Activated CD4-positive, alpha-beta memory T cell treated with anti-CD3 and anti-CD28 coated beads for 36 hours (primary cell): Measurements from ENCODE around the gene ISLR2. TPM values are rescaled to one million over a fixed set of nuclear protein-coding genes. Genes with fewer than 3 reads are reported as not detected.

Source experiments
- CTCF ChIA-PET: fragments of 350-600 bp; sonication (Branson Sonifier 250); formaldehyde crosslinking; loops from one replicate; lab custom pipeline; 2021; ENCODE audit warnings: antibody characterized with exemption, inconsistent platforms; lab: Charles Lee
- POLR2A ChIA-PET: fragments of 350-600 bp; sonication (Branson Sonifier 250); formaldehyde crosslinking; loops from one replicate; lab custom pipeline; 2021; ENCODE audit warnings: antibody characterized with exemption; lab: Charles Lee
- DNase-seq: peaks from one replicate; pipeline ENCODE4 v3.0.0-alpha.2; 2020
- H3K27ac Mint-ChIP-seq: one replicate; pipeline ENCODE4 v1.8.0; 2021; ENCODE audit warnings: mixed read lengths
- H3K27me3 Mint-ChIP-seq: one replicate; pipeline ENCODE4 v1.8.0; 2021; ENCODE audit warnings: mixed read lengths
- H3K36me3 Mint-ChIP-seq: one replicate; pipeline ENCODE4 v1.8.0; 2021; ENCODE audit warnings: mixed read lengths
- H3K4me1 Mint-ChIP-seq: one replicate; pipeline ENCODE4 v1.8.0; 2021; ENCODE audit warnings: low read depth, mixed read lengths
- H3K4me3 Mint-ChIP-seq: one replicate; pipeline ENCODE4 v1.8.0; 2021; ENCODE audit warnings: mild to moderate bottlenecking, mixed read lengths
- H3K9me3 Mint-ChIP-seq: one replicate; pipeline ENCODE4 v1.8.0; 2021; ENCODE audit warnings: mixed read lengths
- intact Hi-C: fragments of 100-400 bp; cut with micrococcal nuclease; formaldehyde crosslinking; loops from one replicate; pipeline ENCODE4 v1.15.1; 2023
- total RNA-seq, 2 experiments: library from RNA; stranded (reverse); gene quantifications; one replicate each; pipeline ENCODE4 v1.2.3, GENCODE V29; 2021

Gene ISLR2
- total RNA-seq, 2 experiments from 2014 or later: not detected

- no peak for DNase-seq
- ChIA-PET CTCF (interaction anchor here (3.2 kb wide), 1 partner anchor 191 kb away, joined by 32 read pairs; no protein-coding TSS in a partner anchor), POLR2A (no interaction called here)
- Mint-ChIP-seq H3K9me3 (no peaks in the 10 kb centered on the region), H3K4me3 (no peak overlapping the region), H3K4me1 (peaks cover 29% of the 10 kb centered on the region), H3K27me3 (peaks cover 79% of the 10 kb centered on the region), H3K27ac (no peak overlapping the region), H3K36me3 (no peaks in the 10 kb centered on the region)
- intact Hi-C loops: no loop called here
Observed at GRCh38 chr15:74130849-74131627, 652 bp downstream of the ISLR2 start.

GRCh38 chr15:74131628-74132413, 1.4 kb downstream of the ISLR2 start:
- no peak overlapping the region for H3K27ac Mint-ChIP-seq
- ChIA-PET POLR2A (no interaction called here), CTCF (no interaction called here)
- H3K4me1 Mint-ChIP-seq: peaks cover 35% of the 10 kb centered on the region
- H3K36me3 Mint-ChIP-seq: no peaks in the 10 kb centered on the region
- no peak for DNase-seq
- intact Hi-C loops: no loop called here
- H3K27me3 Mint-ChIP-seq: peaks cover 84% of the 10 kb centered on the region
- H3K9me3 Mint-ChIP-seq: no peaks in the 10 kb centered on the region
- H3K4me3 Mint-ChIP-seq: no peak overlapping the region

GRCh38 chr15:74132681-74133651, 2.6 kb downstream of the ISLR2 start:
- peak; percentile 31 for DNase-seq
- Mint-ChIP-seq H3K4me3 (no peak overlapping the region), H3K27ac (no peak overlapping the region), H3K36me3 (no peaks in the 10 kb centered on the region), H3K4me1 (peaks cover 39% of the 10 kb centered on the region), H3K9me3 (no peaks in the 10 kb centered on the region), H3K27me3 (peaks cover 85% of the 10 kb centered on the region)
- intact Hi-C loops: no loop called here
- POLR2A ChIA-PET: no interaction called here
- CTCF ChIA-PET: interaction anchor here (1.0 to 1.8 kb wide), 2 partner anchors 175 to 189 kb away, joined by 3 to 5 read pairs; no protein-coding TSS in a partner anchor

GRCh38 chr15:74133694-74134386, 3.5 kb downstream of the ISLR2 start:
- peaks cover 34% of the 10 kb centered on the region for H3K4me1 Mint-ChIP-seq
- intact Hi-C loops: no loop called here
- no peak overlapping the region for H3K27ac Mint-ChIP-seq
- no peaks in the 10 kb centered on the region for H3K9me3 Mint-ChIP-seq
- H3K36me3 Mint-ChIP-seq: no peaks in the 10 kb centered on the region
- CTCF ChIA-PET: interaction anchor here (0.7 to 1.8 kb wide), 5 partner anchors 135 to 188 kb away, joined by 3 to 5 read pairs (median 4); no protein-coding TSS in a partner anchor
- no peak overlapping the region for H3K4me3 Mint-ChIP-seq
- POLR2A ChIA-PET: no interaction called here
- DNase-seq: no peak
- peaks cover 86% of the 10 kb centered on the region for H3K27me3 Mint-ChIP-seq

- H3K36me3 Mint-ChIP-seq: no peaks in the 10 kb centered on the region
- POLR2A ChIA-PET: no interaction called here
- H3K27ac Mint-ChIP-seq: no peak overlapping the region
- peaks cover 27% of the 10 kb centered on the region for H3K4me1 Mint-ChIP-seq
- H3K4me3 Mint-ChIP-seq: no peak overlapping the region
- CTCF ChIA-PET: interaction anchor here (0.7 to 1.8 kb wide), 4 partner anchors 135 to 954 kb away, joined by 3 to 5 read pairs (median 4); no protein-coding TSS in a partner anchor
- H3K27me3 Mint-ChIP-seq: peaks cover 85% of the 10 kb centered on the region
- no peaks in the 10 kb centered on the region for H3K9me3 Mint-ChIP-seq
- peak; percentile 54 for DNase-seq
- intact Hi-C loops: no loop called here
Observed at GRCh38 chr15:74134387-74135027, 4.1 kb downstream of the ISLR2 start.

GRCh38 chr15:74135041-74135565, 4.7 kb downstream of the ISLR2 start:
- no peak for DNase-seq
- no peaks in the 10 kb centered on the region for H3K36me3 Mint-ChIP-seq
- H3K9me3 Mint-ChIP-seq: no peaks in the 10 kb centered on the region
- H3K27me3 Mint-ChIP-seq: peaks cover 82% of the 10 kb centered on the region
- peak overlapping the region; percentile 9 for H3K4me3 Mint-ChIP-seq
- no peak overlapping the region for H3K27ac Mint-ChIP-seq
- CTCF ChIA-PET: interaction anchor here (0.7 to 1.8 kb wide), 5 partner anchors 136 to 954 kb away, joined by 3 to 5 read pairs (median 3); no protein-coding TSS in a partner anchor
- H3K4me1 Mint-ChIP-seq: peaks cover 24% of the 10 kb centered on the region
- POLR2A ChIA-PET: no interaction called here
- intact Hi-C loops: no loop called here

GRCh38 chr15:74136540-74136813, 6.1 kb downstream of the ISLR2 start:
- DNase-seq: no peak
- Mint-ChIP-seq H3K9me3 (no peaks in the 10 kb centered on the region), H3K27me3 (peaks cover 78% of the 10 kb centered on the region), H3K36me3 (no peaks in the 10 kb centered on the region), H3K4me1 (peaks cover 21% of the 10 kb centered on the region), H3K4me3 (peak overlapping the region; percentile 38), H3K27ac (no peak overlapping the region)
- ChIA-PET CTCF (no interaction called here), POLR2A (no interaction called here)
- intact Hi-C loops: no loop called here

- CTCF ChIA-PET: no interaction called here
- H3K36me3 Mint-ChIP-seq: no peaks in the 10 kb centered on the region
Observed at GRCh38 chr15:74136814-74137536, 6.6 kb downstream of the ISLR2 start.

GRCh38 chr15:74137537-74137894, 7.1 kb downstream of the ISLR2 start:
- peaks cover 70% of the 10 kb centered on the region for H3K27me3 Mint-ChIP-seq
- no peak overlapping the region for H3K4me3 Mint-ChIP-seq
- ChIA-PET POLR2A (no interaction called here), CTCF (no interaction called here)
- H3K4me1 Mint-ChIP-seq: peaks cover 21% of the 10 kb centered on the region
- H3K36me3 Mint-ChIP-seq: no peaks in the 10 kb centered on the region
- H3K9me3 Mint-ChIP-seq: no peaks in the 10 kb centered on the region
- DNase-seq: no peak
- H3K27ac Mint-ChIP-seq: no peak overlapping the region
- intact Hi-C loops: no loop called here

More at GRCh38 chr15:74136814-74137536, 6.6 kb downstream of the ISLR2 start:
- Mint-ChIP-seq H3K27ac (no peak overlapping the region), H3K4me1 (peaks cover 21% of the 10 kb centered on the region), H3K9me3 (no peaks in the 10 kb centered on the region), H3K4me3 (peak overlapping the region; percentile 38), H3K27me3 (peaks cover 73% of the 10 kb centered on the region)
- no peak for DNase-seq
- POLR2A ChIA-PET: no interaction called here
- intact Hi-C loops: no loop called here

GRCh38 chr15:74138642-74139041, 8.3 kb downstream of the ISLR2 start:
- CTCF ChIA-PET: interaction anchor here (1.7 kb wide), 1 partner anchor 10 kb away, joined by 6 read pairs; no protein-coding TSS in a partner anchor
- Mint-ChIP-seq H3K27me3 (peaks cover 63% of the 10 kb centered on the region), H3K36me3 (no peaks in the 10 kb centered on the region), H3K4me3 (no peak overlapping the region), H3K4me1 (peaks cover 18% of the 10 kb centered on the region), H3K27ac (no peak overlapping the region), H3K9me3 (no peaks in the 10 kb centered on the region)
- POLR2A ChIA-PET: no interaction called here
- no peak for DNase-seq
- intact Hi-C loops: no loop called here
